ENCODE measurements around the gene HCN1. TPM values are rescaled to one million over a fixed set of nuclear protein-coding genes. Genes with fewer than 3 reads are reported as not detected.

HCN1 gene
- polyA plus RNA-seq, 1 experiment, result not detected

DNA sequence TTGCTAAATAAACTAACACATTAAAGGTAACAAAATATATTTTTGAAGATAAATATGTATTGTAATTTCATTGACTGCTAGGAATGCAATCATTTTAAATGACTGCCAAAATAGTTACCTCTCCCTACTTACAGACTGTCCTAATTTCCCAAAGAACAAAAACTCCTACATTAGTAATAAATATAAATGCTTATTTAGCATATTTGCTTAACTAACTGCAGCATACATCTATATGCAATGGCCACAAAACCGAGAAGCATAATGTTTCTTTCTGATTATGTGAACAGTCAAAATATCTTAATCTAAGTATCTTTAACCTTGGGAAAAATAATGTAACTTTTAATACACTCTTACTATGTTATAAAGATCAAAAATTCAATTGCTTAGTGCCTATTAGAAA, 431.7 kb downstream of the HCN1 start:
- DNase-seq (ENCODE audit: low read depth), result no peak
- no peak for TF ChIP-seq CTCF (IDR thresholded peaks at IDR 0.05; ENCODE audit: insufficient read depth, low read depth, low read length)
- CTCF ChIA-PET, result no interaction called here
- H3K4me3 ChIP-seq (ENCODE audit: low read depth, low read length), result no peak overlapping the region
- H3K27me3 ChIP-seq (ENCODE audit: control insufficient read depth, insufficient read depth, low read length), result no peaks in the 10 kb centered on the region
- POLR2A ChIA-PET, result no interaction called here
- H3K36me3 ChIP-seq (ENCODE audit: control insufficient read depth, insufficient read depth, low read length), result no peaks in the 10 kb centered on the region

DNA sequence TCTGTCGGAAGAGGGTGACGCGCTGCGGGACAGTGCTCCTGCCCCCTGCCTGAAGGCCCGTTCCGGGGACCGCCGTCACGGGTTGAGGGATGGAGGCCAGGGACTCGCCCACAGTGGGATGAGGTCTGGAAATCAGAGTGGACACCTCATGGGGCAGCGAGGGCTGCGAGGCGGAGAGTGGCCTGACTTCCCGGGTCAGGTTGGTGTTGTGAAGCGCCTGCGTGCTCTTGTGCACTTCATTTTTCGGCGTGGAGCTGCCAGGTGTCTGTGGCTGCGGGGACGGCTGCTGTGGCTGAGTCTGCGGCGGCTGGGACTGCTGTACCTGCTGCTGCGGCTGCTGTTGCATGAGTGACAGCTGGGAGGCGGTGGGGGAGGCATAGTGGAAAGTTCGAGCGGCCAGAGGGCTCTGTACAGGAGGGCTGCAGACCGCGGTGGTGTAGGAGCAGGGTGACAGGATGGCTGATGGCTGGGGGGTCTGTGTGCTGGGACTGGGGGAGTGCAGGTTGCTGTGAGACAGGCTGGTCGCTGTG, 434.1 kb downstream of the HCN1 start:
- ChIA-PET CTCF (no interaction called here), POLR2A (no interaction called here)
- DNase-seq (ENCODE audit: low read depth), result no peak
- Histone ChIP-seq H3K36me3 (ENCODE audit: control insufficient read depth, insufficient read depth, low read length) (no peaks in the 10 kb centered on the region), H3K27me3 (ENCODE audit: control insufficient read depth, insufficient read depth, low read length) (no peaks in the 10 kb centered on the region), H3K4me3 (ENCODE audit: low read depth, low read length) (no peak overlapping the region)
- no peak for TF ChIP-seq CTCF (IDR thresholded peaks at IDR 0.05; ENCODE audit: insufficient read depth, low read depth, low read length)

DNA sequence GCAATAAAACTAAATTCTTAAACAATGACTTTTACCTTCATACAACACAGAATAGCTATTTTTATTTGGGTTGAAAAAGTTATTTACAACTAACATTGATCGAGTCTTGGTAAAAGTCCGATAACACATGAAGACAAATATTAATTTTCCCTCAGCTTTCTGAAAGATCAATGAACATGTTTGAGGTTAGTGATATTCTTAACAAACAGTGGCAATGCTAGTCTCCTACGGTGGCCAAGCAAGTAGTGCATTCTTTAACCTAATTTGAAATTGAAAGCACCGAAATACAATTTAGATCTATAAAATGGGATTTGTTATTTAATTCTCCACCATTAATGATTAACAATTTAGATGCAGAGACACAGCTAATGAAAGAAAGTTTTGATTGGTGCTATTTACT, 435.1 kb downstream of the HCN1 start:
- H3K4me3 ChIP-seq (ENCODE audit: low read depth, low read length), result no peak overlapping the region
- ChIA-PET CTCF (no interaction called here), POLR2A (no interaction called here)
- no peaks in the 10 kb centered on the region for H3K27me3 ChIP-seq (ENCODE audit: control insufficient read depth, insufficient read depth, low read length)
- no peak for DNase-seq (ENCODE audit: low read depth)
- H3K36me3 ChIP-seq (ENCODE audit: control insufficient read depth, insufficient read depth, low read length), result no peaks in the 10 kb centered on the region
- no peak for TF ChIP-seq CTCF (IDR thresholded peaks at IDR 0.05; ENCODE audit: insufficient read depth, low read depth, low read length)

- Histone ChIP-seq H3K36me3 (ENCODE audit: control insufficient read depth, insufficient read depth, low read length) (no peaks in the 10 kb centered on the region), H3K4me3 (ENCODE audit: low read depth, low read length) (no peak overlapping the region), H3K27me3 (ENCODE audit: control insufficient read depth, insufficient read depth, low read length) (no peaks in the 10 kb centered on the region)
- ChIA-PET POLR2A (no interaction called here), CTCF (no interaction called here)
- TF ChIP-seq CTCF (IDR thresholded peaks at IDR 0.05; ENCODE audit: insufficient read depth, low read depth, low read length), result no peak
- DNase-seq (ENCODE audit: low read depth), result no peak
Observed at GRCh38 chr5:45260292-45260691, 435.9 kb downstream of the HCN1 start.

GRCh38 chr5:45252978-45253377, 443.2 kb downstream of the HCN1 start:
- ChIA-PET POLR2A (no interaction called here), CTCF (interaction anchor here (1.7 kb wide), 1 partner anchor 10 kb away, joined by 4 read pairs; no protein-coding TSS in a partner anchor)
- no peak for DNase-seq (ENCODE audit: low read depth)
- H3K4me3 ChIP-seq (ENCODE audit: low read depth, low read length), result no peak overlapping the region
- TF ChIP-seq CTCF (IDR thresholded peaks at IDR 0.05; ENCODE audit: insufficient read depth, low read depth, low read length), result no peak
- no peaks in the 10 kb centered on the region for H3K27me3 ChIP-seq (ENCODE audit: control insufficient read depth, insufficient read depth, low read length)
- no peaks in the 10 kb centered on the region for H3K36me3 ChIP-seq (ENCODE audit: control insufficient read depth, insufficient read depth, low read length)
